ENCODE data around the gene KRT23.

The KRT23 gene

DNA sequence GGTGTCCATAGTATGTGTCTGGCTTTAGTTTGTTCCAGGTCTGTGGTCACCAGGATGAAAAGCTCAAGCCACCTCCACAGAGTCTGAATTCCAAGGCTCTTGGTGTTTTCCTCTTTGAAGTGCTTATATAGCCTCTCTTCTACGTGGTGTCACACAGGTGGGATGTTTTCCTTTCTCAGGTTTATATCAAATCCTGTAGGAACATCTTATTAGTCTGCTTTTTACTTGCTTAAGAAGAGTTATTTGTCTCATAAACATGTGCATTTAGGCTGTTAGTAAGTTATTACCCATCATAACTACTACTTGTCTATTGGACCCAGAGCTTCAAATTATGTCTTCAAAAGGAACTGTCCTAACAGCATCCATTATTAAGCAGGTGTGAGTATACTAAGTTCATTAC lies 29.4 kb upstream of the KRT23 start, which contains the start of gene KRT39:
KRT39 (minus strand) TSS at position 101 of the 400 bp plus-strand sequence; CDS start at position 9, 92 bp downstream.
- no peak for DNase-seq (ENCODE audit: insufficient read length, low spot score)
- TF ChIP-seq TAF1 (IDR thresholded peaks at IDR 0.05; ENCODE audit: low read depth, low read length) (no peak), POLR2A (IDR thresholded peaks at IDR 0.05; ENCODE audit: low read depth, low read length) (no peak), POU2F2 (IDR thresholded peaks at IDR 0.05; ENCODE audit: low read depth, low read length) (no peak)
- FAIRE-seq = no peak

DNA sequence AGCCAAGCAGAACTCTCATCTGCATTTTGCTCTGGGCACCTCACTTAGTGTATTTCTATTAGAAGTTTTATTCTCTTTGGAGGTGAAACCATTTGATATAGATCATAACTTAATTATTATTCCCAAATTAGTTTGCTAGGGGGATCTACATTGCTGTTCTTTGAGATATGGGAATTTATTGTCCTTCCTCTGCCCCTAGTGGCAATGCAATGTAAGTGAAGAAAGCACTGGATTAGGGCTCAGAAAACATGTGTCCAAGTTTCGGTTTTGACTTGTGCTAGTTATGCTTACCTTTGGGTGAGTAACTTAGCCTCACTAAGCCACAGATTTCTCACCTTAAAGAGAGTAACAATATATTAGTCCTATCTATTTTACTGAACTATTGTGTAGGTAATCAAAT lies 26.4 kb upstream of the KRT23 start:
- FAIRE-seq (peak; percentile 50), DNase-seq (ENCODE audit: insufficient read length, low spot score) (peak; percentile 7)
- TF ChIP-seq PAX5 (IDR thresholded peaks at IDR 0.05; ENCODE audit: insufficient read depth, low read length, severe bottlenecking) (no peak), POLR2A (IDR thresholded peaks at IDR 0.05; ENCODE audit: low read depth, low read length) (no peak), SPI1 (IDR thresholded peaks at IDR 0.05; ENCODE audit: low read depth, low read length) (no peak), POLR2AphosphoS5 (IDR thresholded peaks at IDR 0.05; ENCODE audit: low read depth, low read length) (no peak), POU2F2 (IDR thresholded peaks at IDR 0.05; ENCODE audit: low read depth, low read length) (no peak), TAF1 (IDR thresholded peaks at IDR 0.05; ENCODE audit: low read depth, low read length) (no peak)

DNA sequence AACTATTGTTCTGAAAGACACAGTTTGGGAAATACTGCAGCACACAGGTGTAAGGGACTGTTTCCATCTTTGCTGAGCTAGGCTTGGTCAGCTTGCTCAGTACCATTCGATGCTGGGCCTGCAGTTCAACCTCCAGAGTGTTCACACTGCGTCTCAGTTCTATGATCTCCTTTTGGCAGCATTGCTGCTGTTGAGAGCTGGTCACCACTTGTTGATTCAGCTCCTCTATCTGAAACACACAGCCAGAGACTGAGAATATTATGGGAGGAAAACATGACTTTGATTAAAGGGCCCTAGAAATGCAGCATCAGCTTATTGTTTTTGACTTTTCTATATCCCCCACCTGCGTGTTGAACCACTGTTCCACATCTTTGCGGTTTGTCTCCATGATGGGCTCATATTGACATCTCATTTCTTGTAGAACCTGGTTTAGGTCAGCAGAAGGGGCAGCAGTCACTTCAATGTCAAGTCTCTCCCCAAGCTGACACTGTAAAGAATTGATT lies 24.7 kb upstream of the KRT23 start:
- no peak for TF ChIP-seq POU2F2 (IDR thresholded peaks at IDR 0.05; ENCODE audit: low read depth, low read length)
- no peak for TF ChIP-seq POLR2AphosphoS5 (IDR thresholded peaks at IDR 0.05; ENCODE audit: low read depth, low read length)
- TF ChIP-seq PAX5 (IDR thresholded peaks at IDR 0.05; ENCODE audit: insufficient read depth, low read length, severe bottlenecking) = no peak
- TF ChIP-seq POLR2A (IDR thresholded peaks at IDR 0.05; ENCODE audit: low read depth, low read length) = no peak
- TF ChIP-seq SPI1 (IDR thresholded peaks at IDR 0.05; ENCODE audit: low read depth, low read length) = no peak
- no peak for TF ChIP-seq TAF1 (IDR thresholded peaks at IDR 0.05; ENCODE audit: low read depth, low read length)
- FAIRE-seq (no peak), DNase-seq (ENCODE audit: insufficient read length, low spot score) (no peak)

DNA sequence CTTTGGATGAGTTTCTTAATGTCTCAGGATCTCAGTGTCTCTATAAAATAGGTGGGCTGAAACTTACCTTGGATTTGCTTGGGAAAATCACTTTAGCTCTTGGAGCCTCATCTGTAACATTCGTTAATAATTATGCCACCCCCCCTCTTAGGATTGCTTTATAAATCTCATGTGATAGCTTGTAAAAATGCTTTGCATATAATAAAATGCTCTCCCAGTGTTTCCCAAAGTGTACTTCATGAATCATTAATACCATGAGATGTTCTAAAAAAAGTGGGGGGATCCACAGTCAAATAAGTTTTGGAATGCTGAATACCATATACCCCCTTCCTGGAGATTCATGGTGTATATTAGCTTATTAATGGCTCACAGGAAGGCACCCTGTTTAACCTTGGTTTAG lies 24.1 kb upstream of the KRT23 start:
- TF ChIP-seq POLR2A (IDR thresholded peaks at IDR 0.05; ENCODE audit: low read depth, low read length) (no peak), POLR2AphosphoS5 (IDR thresholded peaks at IDR 0.05; ENCODE audit: low read depth, low read length) (no peak), PAX5 (IDR thresholded peaks at IDR 0.05; ENCODE audit: insufficient read depth, low read length, severe bottlenecking) (no peak)
- DNase-seq (ENCODE audit: insufficient read length, low spot score) (no peak), FAIRE-seq (no peak)

DNA sequence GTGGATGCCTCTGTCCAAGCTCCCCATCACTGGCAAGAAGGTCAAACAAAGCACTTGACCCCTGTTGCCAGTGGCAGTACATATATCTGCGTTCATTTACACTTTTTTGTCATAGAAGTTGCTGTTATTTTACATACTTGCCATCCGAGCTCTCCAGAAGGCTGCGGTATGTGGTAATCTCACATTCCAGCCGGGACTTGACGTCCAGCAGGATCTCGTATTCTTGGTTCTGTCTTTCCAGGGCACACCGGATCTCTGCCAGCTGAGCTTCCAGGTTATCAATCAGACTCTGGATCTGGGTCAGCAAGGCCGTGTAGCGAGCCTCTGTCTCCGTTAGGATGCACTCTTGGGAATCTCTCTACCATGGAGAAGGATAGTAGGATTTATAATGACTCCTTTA lies 22.7 kb upstream of the KRT23 start:
- DNase-seq (ENCODE audit: insufficient read length, low spot score) = no peak
- no peak for FAIRE-seq
- no peak for TF ChIP-seq POU2F2 (IDR thresholded peaks at IDR 0.05; ENCODE audit: low read depth, low read length)
- TF ChIP-seq PAX5 (IDR thresholded peaks at IDR 0.05; ENCODE audit: insufficient read depth, low read length, severe bottlenecking) = no peak
- TF ChIP-seq POLR2AphosphoS5 (IDR thresholded peaks at IDR 0.05; ENCODE audit: low read depth, low read length) = no peak
- TF ChIP-seq TAF1 (IDR thresholded peaks at IDR 0.05; ENCODE audit: low read depth, low read length) = no peak
- TF ChIP-seq SPI1 (IDR thresholded peaks at IDR 0.05; ENCODE audit: low read depth, low read length) = no peak
- no peak for TF ChIP-seq POLR2A (IDR thresholded peaks at IDR 0.05; ENCODE audit: low read depth, low read length)

DNA sequence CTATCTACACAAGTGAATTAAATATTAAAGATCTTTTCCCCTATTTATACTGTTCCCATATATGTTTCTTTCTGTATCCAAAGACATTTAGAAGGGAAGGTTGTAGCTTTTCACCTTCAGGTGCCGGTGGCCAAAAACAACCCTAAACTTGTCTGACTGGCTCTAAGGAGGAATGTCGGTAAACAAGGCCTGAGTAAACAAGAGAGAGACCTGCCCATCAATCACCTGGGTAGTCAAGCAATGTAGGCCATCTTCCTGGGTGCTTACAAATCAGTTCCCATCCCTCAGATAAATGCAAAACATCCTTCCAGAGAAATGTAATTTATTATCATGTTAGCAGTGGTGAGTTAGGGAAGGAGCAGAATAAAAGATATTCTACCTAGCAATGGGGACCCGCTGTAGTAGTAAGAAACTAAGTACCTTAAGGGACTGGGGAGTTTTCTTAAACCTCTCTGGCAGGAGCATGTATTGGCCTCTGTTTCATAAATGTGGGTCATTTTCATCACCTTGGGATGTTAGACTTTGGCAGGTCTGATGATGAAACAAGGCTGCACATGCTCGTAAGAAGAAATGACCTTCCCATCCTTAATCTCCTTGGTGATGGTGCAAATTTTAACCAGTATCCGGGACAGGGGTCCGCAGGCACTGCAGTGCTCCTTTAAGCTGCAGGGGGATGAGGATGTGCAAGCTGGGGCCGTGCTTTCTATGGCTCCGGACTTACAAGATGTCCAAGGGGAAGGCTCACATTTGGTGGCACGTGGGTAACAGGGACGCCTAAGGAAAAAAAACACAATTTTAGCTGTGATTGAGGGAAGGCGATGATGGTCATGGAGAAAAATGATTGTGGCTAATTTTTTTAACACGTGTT lies 20.9 kb upstream of the KRT23 start:
- DNase-seq (ENCODE audit: insufficient read length, low spot score) (no peak), FAIRE-seq (no peak)
- no peak for TF ChIP-seq SPI1 (IDR thresholded peaks at IDR 0.05; ENCODE audit: low read depth, low read length)
- TF ChIP-seq POLR2AphosphoS5 (IDR thresholded peaks at IDR 0.05; ENCODE audit: low read depth, low read length) = no peak
- TF ChIP-seq POLR2A (IDR thresholded peaks at IDR 0.05; ENCODE audit: low read depth, low read length) = no peak
- TF ChIP-seq TAF1 (IDR thresholded peaks at IDR 0.05; ENCODE audit: low read depth, low read length) = no peak

DNA sequence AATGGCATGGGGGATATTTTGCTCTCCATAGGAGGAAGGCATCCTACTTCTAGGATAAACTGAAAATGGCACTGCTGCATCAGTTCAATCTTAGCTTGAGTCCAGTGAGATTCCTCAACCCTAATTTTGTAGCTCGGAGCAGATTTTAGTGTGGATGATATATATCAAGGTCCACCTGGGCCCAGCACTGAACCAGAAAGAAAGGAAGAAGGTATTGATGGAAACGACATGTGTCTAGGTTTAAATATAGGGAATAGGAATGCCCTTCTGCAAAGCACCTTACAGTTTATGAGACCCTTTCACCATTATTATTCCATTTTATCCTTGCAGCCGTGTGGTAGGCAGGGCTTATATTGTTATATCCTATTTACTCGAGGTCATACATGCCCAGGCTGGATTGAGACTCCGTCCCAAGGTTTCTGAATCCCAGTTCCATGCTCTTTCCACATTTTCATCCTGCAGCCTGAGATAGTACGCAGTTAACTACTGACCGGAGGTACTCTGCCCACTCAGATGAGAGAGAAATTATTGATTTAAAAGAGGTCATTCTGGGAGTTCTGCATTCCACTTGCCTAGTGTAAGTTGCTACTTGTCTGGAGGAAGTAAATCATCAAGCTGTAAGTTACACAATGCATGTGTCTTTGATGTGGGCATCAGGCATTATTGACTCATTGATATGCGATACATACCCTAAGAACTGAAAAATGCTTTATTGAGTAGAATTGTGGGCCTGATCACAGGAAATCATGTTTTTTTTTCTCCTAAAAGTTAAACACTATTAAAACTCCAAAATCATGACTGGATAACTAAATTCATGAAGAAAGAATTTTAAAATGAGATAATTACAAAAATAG lies 19.2 kb upstream of the KRT23 start:
- TF ChIP-seq PAX5 (IDR thresholded peaks at IDR 0.05; ENCODE audit: insufficient read depth, low read length, severe bottlenecking) (no peak), POU2F2 (IDR thresholded peaks at IDR 0.05; ENCODE audit: low read depth, low read length) (no peak), TAF1 (IDR thresholded peaks at IDR 0.05; ENCODE audit: low read depth, low read length) (no peak), POLR2A (IDR thresholded peaks at IDR 0.05; ENCODE audit: low read depth, low read length) (no peak), POLR2AphosphoS5 (IDR thresholded peaks at IDR 0.05; ENCODE audit: low read depth, low read length) (no peak), SPI1 (IDR thresholded peaks at IDR 0.05; ENCODE audit: low read depth, low read length) (no peak)
- no peak for DNase-seq (ENCODE audit: insufficient read length, low spot score)
- FAIRE-seq = no peak

DNA sequence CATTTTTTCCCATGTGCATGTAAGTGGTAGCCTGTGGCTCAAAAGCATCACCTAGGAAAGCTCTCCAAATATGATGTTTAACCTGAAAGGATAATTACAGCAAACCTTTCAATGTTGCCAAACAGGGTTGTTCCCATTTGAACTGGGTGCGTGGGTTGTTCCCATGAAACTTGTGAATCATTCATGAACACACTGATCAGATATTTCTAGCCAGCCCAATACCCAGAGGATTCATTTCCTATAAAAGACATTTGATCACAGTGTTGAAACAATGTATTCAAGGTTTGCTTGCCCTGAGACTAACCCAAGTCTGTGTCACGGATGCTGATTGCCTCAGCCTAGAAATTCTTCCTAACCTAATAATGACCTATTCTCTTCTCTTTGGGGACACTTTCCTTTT lies 16.4 kb upstream of the KRT23 start:
- no peak for TF ChIP-seq POLR2AphosphoS5 (IDR thresholded peaks at IDR 0.05; ENCODE audit: low read depth, low read length)
- no peak for TF ChIP-seq SPI1 (IDR thresholded peaks at IDR 0.05; ENCODE audit: low read depth, low read length)
- TF ChIP-seq TAF1 (IDR thresholded peaks at IDR 0.05; ENCODE audit: low read depth, low read length) = no peak
- no peak for TF ChIP-seq POU2F2 (IDR thresholded peaks at IDR 0.05; ENCODE audit: low read depth, low read length)
- no peak for TF ChIP-seq POLR2A (IDR thresholded peaks at IDR 0.05; ENCODE audit: low read depth, low read length)
- TF ChIP-seq PAX5 (IDR thresholded peaks at IDR 0.05; ENCODE audit: insufficient read depth, low read length, severe bottlenecking) = no peak
- DNase-seq (ENCODE audit: insufficient read length, low spot score) (no peak), FAIRE-seq (no peak)

DNA sequence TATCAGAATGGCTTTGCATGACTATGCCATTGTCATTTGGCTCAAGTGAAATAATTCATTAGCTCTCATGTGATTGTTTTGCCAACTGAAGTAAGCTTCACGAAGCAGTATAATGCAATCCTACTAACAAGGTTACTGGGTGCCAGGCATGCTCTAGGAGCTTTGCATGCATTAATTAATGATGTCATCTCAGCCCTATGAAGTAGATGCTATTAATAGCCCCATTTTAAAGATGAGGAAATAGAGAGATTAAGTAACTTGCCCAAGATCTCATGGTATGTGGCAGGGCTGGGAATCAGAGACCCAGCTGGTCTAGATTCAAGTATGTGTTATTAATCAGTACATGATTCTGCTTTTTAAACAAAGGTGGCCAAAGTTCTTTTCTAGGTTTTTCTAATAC lies 15.2 kb upstream of the KRT23 start:
- DNase-seq (ENCODE audit: insufficient read length, low spot score) (no peak), FAIRE-seq (no peak)
- TF ChIP-seq TAF1 (IDR thresholded peaks at IDR 0.05; ENCODE audit: low read depth, low read length) = no peak
- no peak for TF ChIP-seq POU2F2 (IDR thresholded peaks at IDR 0.05; ENCODE audit: low read depth, low read length)
- TF ChIP-seq POLR2A (IDR thresholded peaks at IDR 0.05; ENCODE audit: low read depth, low read length) = no peak
- TF ChIP-seq SPI1 (IDR thresholded peaks at IDR 0.05; ENCODE audit: low read depth, low read length) = no peak
- no peak for TF ChIP-seq PAX5 (IDR thresholded peaks at IDR 0.05; ENCODE audit: insufficient read depth, low read length, severe bottlenecking)
- TF ChIP-seq POLR2AphosphoS5 (IDR thresholded peaks at IDR 0.05; ENCODE audit: low read depth, low read length) = no peak
